Memory B cell (primary cell): ENCODE results near the gene TSSK1B.

ENCODE experiments used
- ATAC-seq: fragments of 150-1000 bp; cut with Tn5 transposase; 2 replicates; pipeline ENCODE4 v1.10.0; 2021; ENCODE audit warnings: low read depth, mild to moderate bottlenecking, moderate library complexity
- DNase-seq, 2 donors: peaks; one replicate each; pipeline ENCODE4 v3.0.0; 2022; ENCODE audit warnings: low spot score in 2 of 2
- H3K27ac Mint-ChIP-seq: one replicate; pipeline ENCODE4 v1.8.0; 2022; ENCODE audit warnings: mild to moderate bottlenecking, moderate library complexity, mixed read lengths
- H3K27me3 Mint-ChIP-seq: one replicate; pipeline ENCODE4 v1.8.0; 2022; ENCODE audit warnings: mixed read lengths
- H3K36me3 Mint-ChIP-seq: one replicate; pipeline ENCODE4 v1.8.0; 2022; ENCODE audit warnings: mild to moderate bottlenecking, mixed read lengths
- H3K4me1 Mint-ChIP-seq: one replicate; pipeline ENCODE4 v1.8.0; 2022; ENCODE audit warnings: mixed read lengths
- H3K4me3 Mint-ChIP-seq: one replicate; pipeline ENCODE4 v1.8.0; 2022; ENCODE audit warnings: mild to moderate bottlenecking, moderate library complexity, mixed read lengths
- H3K9me3 Mint-ChIP-seq: one replicate; pipeline ENCODE4 v1.8.0; 2022; ENCODE audit warnings: mixed read lengths

TSSK1B gene

DNA sequence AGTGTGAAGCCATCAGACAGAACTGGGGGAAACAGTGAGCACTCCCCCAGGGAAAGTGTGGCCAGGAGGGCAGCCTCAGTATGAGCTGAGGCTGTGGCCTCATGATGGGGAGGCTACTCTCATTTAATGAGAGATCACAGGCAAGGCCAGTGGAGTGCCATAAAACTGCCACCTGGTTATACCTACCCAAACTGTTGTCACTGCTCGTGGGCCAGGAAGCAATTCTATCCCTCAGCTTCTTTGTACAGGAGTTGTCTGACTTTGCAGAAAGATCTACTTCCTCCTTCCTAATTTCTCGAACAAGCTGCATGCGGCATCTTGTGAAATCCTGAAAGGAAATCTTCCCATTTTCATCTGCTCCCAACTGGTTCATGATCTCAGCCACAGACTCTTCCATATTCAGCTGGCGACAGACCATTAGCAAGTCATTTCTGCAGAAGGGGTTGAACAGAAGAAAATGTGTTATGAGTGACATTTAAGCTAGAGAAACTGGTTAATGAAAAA is 50.0 kb downstream of the TSSK1B start:
- Mint-ChIP-seq H3K4me3 (no peak overlapping the region), H3K9me3 (no peaks in the 10 kb centered on the region), H3K36me3 (no peaks in the 10 kb centered on the region), H3K4me1 (no peaks in the 10 kb centered on the region), H3K27me3 (peaks cover 16% of the 10 kb centered on the region), H3K27ac (no peak overlapping the region)
- no peak for ATAC-seq
- no peak for DNase-seq

DNA sequence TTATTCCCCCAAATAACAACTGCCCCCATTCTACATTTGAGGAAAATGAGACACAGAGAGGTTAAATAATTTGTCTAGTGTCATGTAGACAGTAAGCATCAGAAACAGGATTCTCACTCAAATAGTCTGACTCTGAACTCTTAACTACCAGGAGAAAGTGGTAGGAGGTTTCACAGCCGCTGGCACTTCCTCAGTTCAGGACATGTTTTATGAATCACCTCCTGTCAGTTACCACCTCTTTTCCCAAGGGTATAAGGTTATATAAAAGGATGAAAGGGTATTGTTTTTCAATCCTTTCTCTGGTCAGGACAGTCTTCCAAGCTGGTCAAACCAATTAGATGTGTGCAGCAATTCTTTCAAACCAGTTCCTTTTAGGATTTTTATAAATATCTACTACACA is 52.1 kb downstream of the TSSK1B start:
- H3K27ac Mint-ChIP-seq = no peak overlapping the region
- H3K9me3 Mint-ChIP-seq = no peaks in the 10 kb centered on the region
- no peak overlapping the region for H3K4me3 Mint-ChIP-seq
- H3K4me1 Mint-ChIP-seq = peaks cover 2% of the 10 kb centered on the region
- H3K36me3 Mint-ChIP-seq = no peaks in the 10 kb centered on the region
- peaks cover 13% of the 10 kb centered on the region for H3K27me3 Mint-ChIP-seq
- no peak for ATAC-seq
- no peak for DNase-seq
